Suprapubic skin (tissue), 4 donors: Measurements from ENCODE around the gene CSMD2.

Experiments used
- CTCF ChIP-seq, 2 donors: fragments of 200-600 bp in 1 of 2; fragments of 450-650 bp in 1 of 2; sonication (generic) in 1 of 2; IDR thresholded peaks; one replicate each; pipeline ENCODE4 v1.5.1; 2016 to 2019; ENCODE audit warnings: antibody characterized with exemption in 2 of 2, mild to moderate bottlenecking in 1 of 2, moderate library complexity in 1 of 2
- EP300 ChIP-seq: sonication (generic); formaldehyde crosslinking; IDR thresholded peaks from one replicate; pipeline ENCODE4 v1.6.1; 2017; ENCODE audit warnings: antibody characterized with exemption
- POLR2AphosphoS5 ChIP-seq, 3 donors: sonication (generic); formaldehyde crosslinking; IDR thresholded peaks; one replicate each; pipeline ENCODE4 v1.6.1; 2017; ENCODE audit warnings: antibody characterized with exemption in 3 of 3

DNA sequence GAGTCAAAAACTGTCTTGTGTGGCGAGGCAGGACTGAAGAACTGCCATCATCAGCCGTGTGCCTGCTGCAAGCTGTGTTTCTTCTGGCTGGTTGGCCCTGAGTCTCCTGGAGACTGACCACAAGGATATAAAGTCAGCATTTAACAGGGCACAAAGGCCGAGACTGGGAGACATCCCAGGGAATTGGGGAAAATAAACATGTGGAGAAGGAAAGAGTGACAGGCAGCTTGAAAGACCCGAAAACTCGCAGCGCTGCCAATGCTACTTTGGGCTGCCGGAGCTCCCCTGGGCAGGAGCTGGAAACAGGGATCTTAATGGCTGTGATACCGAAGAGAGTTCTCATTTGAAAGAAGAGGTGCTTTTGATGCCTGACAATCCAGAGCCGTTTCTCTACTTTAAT, 426.5 kb downstream of the CSMD2 start:
- TF ChIP-seq CTCF (IDR thresholded peaks at IDR 0.05) (no peak), POLR2AphosphoS5 (IDR thresholded peaks at IDR 0.05) (no peak), EP300 (no peak)
